Muscle of arm (tissue), 12 donors: Measurements from ENCODE around the gene CNN3. TPM values are rescaled to one million over a fixed set of nuclear protein-coding genes. Genes with fewer than 3 reads are reported as not detected.

Experiments
- DNase-seq: peaks from one replicate; pipeline ENCODE4 v3.0.0-alpha.2; 2013
- polyA plus RNA-seq, 12 donors: library from polyadenylated mRNA; unstranded; fragments of 120-200 nt; gene quantifications; one replicate each; pipeline ENCODE4 v1.2.1, GENCODE V29; 2013; ENCODE audit not compliant: insufficient read length in 12 of 12

CNN3 gene
- polyA plus RNA-seq, 12 donors: 320 to 762 (median 450) TPM

GRCh38 chr1:94894630-94895029 lies 32.3 kb downstream of the CNN3 start:
- DNase-seq: no peak

GRCh38 chr1:94892604-94893254 lies 34.2 kb downstream of the CNN3 start:
- DNase-seq: no peak

- DNase-seq: no peak
These were observed 38.7 kb downstream of the CNN3 start for GRCh38 chr1:94888201-94888600.

GRCh38 chr1:94887603-94888171 lies 39.2 kb downstream of the CNN3 start:
- DNase-seq: no peak

- DNase-seq: no peak
These were observed 39.8 kb downstream of the CNN3 start for GRCh38 chr1:94887106-94887505.

- DNase-seq: no peak
These were observed 40.5 kb downstream of the CNN3 start for GRCh38 chr1:94886361-94886760.

GRCh38 chr1:94884507-94884906 lies 42.4 kb downstream of the CNN3 start:
- DNase-seq: no peak

GRCh38 chr1:94884106-94884505 lies 42.8 kb downstream of the CNN3 start:
- DNase-seq: peak; percentile 74

- peak; percentile 61 for DNase-seq
These were observed 43.2 kb downstream of the CNN3 start for GRCh38 chr1:94883691-94884090.

- no peak for DNase-seq
These were observed 48.6 kb downstream of the CNN3 start for GRCh38 chr1:94878329-94878728.

GRCh38 chr1:94876362-94876761 lies 50.5 kb downstream of the CNN3 start:
- no peak for DNase-seq

GRCh38 chr1:94875794-94876193 lies 51.1 kb downstream of the CNN3 start:
- no peak for DNase-seq

- no peak for DNase-seq
These were observed 52.5 kb downstream of the CNN3 start for GRCh38 chr1:94874423-94874822.

GRCh38 chr1:94873520-94874351 lies 53.2 kb downstream of the CNN3 start:
- peak; percentile 70 for DNase-seq

- no peak for DNase-seq
These were observed 54.0 kb downstream of the CNN3 start for GRCh38 chr1:94872771-94873495.

- no peak for DNase-seq
These were observed 55.9 kb downstream of the CNN3 start for GRCh38 chr1:94871031-94871430.

- no peak for DNase-seq
These were observed 60.6 kb downstream of the CNN3 start for GRCh38 chr1:94866164-94866807.

- DNase-seq: peak; percentile 52
These were observed 61.5 kb downstream of the CNN3 start for GRCh38 chr1:94865360-94865759.

GRCh38 chr1:94864821-94865220 lies 62.1 kb downstream of the CNN3 start:
- no peak for DNase-seq

GRCh38 chr1:94863919-94864318 lies 63.0 kb downstream of the CNN3 start:
- no peak for DNase-seq

- DNase-seq: peak; percentile 65
These were observed 63.5 kb downstream of the CNN3 start for GRCh38 chr1:94863297-94863911.
